HEK293 (cell line): Measurements from ENCODE around the gene VASP.

ENCODE experiments used
- GLIS1 ChIP-seq: fragments of 450-650 bp; formaldehyde crosslinking; IDR thresholded peaks from 2 replicates; pipeline ENCODE4 v1.5.1; 2016; ENCODE audit warnings: missing biosample characterization, missing genetic modification characterization
- KLF16 ChIP-seq: fragments of 450-650 bp; formaldehyde crosslinking; IDR thresholded peaks from 2 replicates; pipeline ENCODE4 v1.5.1; 2017; ENCODE audit warnings: missing biosample characterization, missing genetic modification characterization
- KLF8 ChIP-seq: fragments of 450-650 bp; formaldehyde crosslinking; IDR thresholded peaks from 2 replicates; pipeline ENCODE4 v1.5.1; 2016; ENCODE audit warnings: missing biosample characterization, missing genetic modification characterization
- MEIS1 ChIP-seq: sonication (generic); formaldehyde crosslinking; IDR thresholded peaks from 2 replicates; pipeline ENCODE4 v1.8.1; 2022; ENCODE audit warnings: missing genetic modification reagents, mild to moderate bottlenecking, borderline replicate concordance
- PATZ1 ChIP-seq: fragments of 450-650 bp; formaldehyde crosslinking; IDR thresholded peaks from 2 replicates; pipeline ENCODE4 v1.5.1; 2016; ENCODE audit warnings: missing biosample characterization, missing genetic modification characterization
- PBX3 ChIP-seq: sonication (generic); formaldehyde crosslinking; IDR thresholded peaks from 2 replicates; pipeline ENCODE4 v1.8.1; 2022; ENCODE audit warnings: mild to moderate bottlenecking, moderate library complexity, missing genetic modification reagents
- PRDM10 ChIP-seq: fragments of 450-650 bp; formaldehyde crosslinking; IDR thresholded peaks from 2 replicates; pipeline ENCODE4 v1.5.1; 2016; ENCODE audit warnings: missing biosample characterization, missing genetic modification characterization
- SALL2 ChIP-seq: fragments of 450-650 bp; formaldehyde crosslinking; IDR thresholded peaks from 2 replicates; pipeline ENCODE4 v1.5.0; 2017; ENCODE audit warnings: missing biosample characterization, mild to moderate bottlenecking, missing genetic modification characterization, borderline replicate concordance
- YY1 ChIP-seq: fragments of 450-650 bp; formaldehyde crosslinking; IDR thresholded peaks from 2 replicates; pipeline ENCODE4 v1.5.1; 2018; ENCODE audit warnings: missing biosample characterization, missing genetic modification characterization
- ZBTB11 ChIP-seq: fragments of 450-650 bp; formaldehyde crosslinking; conservative IDR thresholded peaks from 2 replicates; pipeline ENCODE4 v1.5.1; 2016; ENCODE audit warnings: low read depth, missing biosample characterization, missing genetic modification characterization
- ZIC2 ChIP-seq: fragments of 450-650 bp; formaldehyde crosslinking; IDR thresholded peaks from 2 replicates; pipeline ENCODE4 v1.5.1; 2016; ENCODE audit warnings: missing biosample characterization, missing genetic modification characterization
- ZNF133 ChIP-seq: fragments of 450-650 bp; formaldehyde crosslinking; IDR thresholded peaks from 2 replicates; pipeline ENCODE4 v1.5.1; 2016; ENCODE audit warnings: missing biosample characterization, missing genetic modification characterization
- ZNF174 ChIP-seq: fragments of 450-650 bp; formaldehyde crosslinking; IDR thresholded peaks from 2 replicates; pipeline ENCODE4 v1.5.0; 2017; ENCODE audit warnings: missing biosample characterization, mild to moderate bottlenecking, missing genetic modification characterization
- ZNF2 ChIP-seq: fragments of 450-650 bp; formaldehyde crosslinking; IDR thresholded peaks from 2 replicates; pipeline ENCODE4 v1.5.1; 2016; ENCODE audit warnings: missing biosample characterization, missing genetic modification characterization
- ZNF280C ChIP-seq: fragments of 450-650 bp; formaldehyde crosslinking; IDR thresholded peaks from 2 replicates; pipeline ENCODE4 v1.5.1; 2016; ENCODE audit warnings: missing biosample characterization, missing genetic modification characterization
- ZNF292 ChIP-seq: fragments of 450-650 bp; formaldehyde crosslinking; IDR thresholded peaks from 2 replicates; pipeline ENCODE4 v1.5.1; 2016; ENCODE audit warnings: low read depth, missing biosample characterization, missing genetic modification characterization, borderline replicate concordance
- ZNF324 ChIP-seq: fragments of 450-650 bp; formaldehyde crosslinking; IDR thresholded peaks from 2 replicates; pipeline ENCODE4 v1.5.1; 2016; ENCODE audit warnings: missing biosample characterization, missing genetic modification characterization
- ZNF426 ChIP-seq: fragments of 450-650 bp; formaldehyde crosslinking; IDR thresholded peaks from 2 replicates; pipeline ENCODE4 v1.5.1; 2017; ENCODE audit warnings: missing biosample characterization, missing genetic modification characterization, mild to moderate bottlenecking, inconsistent platforms, moderate library complexity
- ZNF501 ChIP-seq: fragments of 450-650 bp; formaldehyde crosslinking; IDR thresholded peaks from 2 replicates; pipeline ENCODE4 v1.5.1; 2016; ENCODE audit warnings: missing biosample characterization, missing genetic modification characterization
- ZNF561 ChIP-seq: fragments of 450-650 bp; IDR thresholded peaks from 2 replicates; pipeline ENCODE4 v1.5.1; 2018; ENCODE audit warnings: missing biosample characterization, missing genetic modification characterization, borderline replicate concordance
- ZNF596 ChIP-seq: fragments of 450-650 bp; IDR thresholded peaks from 2 replicates; pipeline ENCODE4 v1.5.0; 2018; ENCODE audit warnings: missing biosample characterization, mild to moderate bottlenecking, missing genetic modification characterization, moderate library complexity
- ZNF639 ChIP-seq: fragments of 450-650 bp; formaldehyde crosslinking; IDR thresholded peaks from 2 replicates; pipeline ENCODE4 v1.5.1; 2016; ENCODE audit warnings: missing biosample characterization, missing genetic modification characterization
- ZNF664 ChIP-seq: fragments of 450-650 bp; formaldehyde crosslinking; IDR thresholded peaks from 2 replicates; pipeline ENCODE4 v1.5.1; 2016; ENCODE audit warnings: missing biosample characterization, missing genetic modification characterization
- ZSCAN5A ChIP-seq: fragments of 450-650 bp; formaldehyde crosslinking; IDR thresholded peaks from 2 replicates; pipeline ENCODE4 v1.5.1; 2016; ENCODE audit warnings: missing biosample characterization, missing genetic modification characterization

The VASP gene

GRCh38 chr19:45467456-45468158 lies 39.7 kb upstream of the VASP start, which contains the start of gene FOSB (continued):
- no peak for TF ChIP-seq YY1 (tag by site-specific recombination)
- peak; percentile 95 for TF ChIP-seq KLF16
- no peak for TF ChIP-seq ZNF501
- TF ChIP-seq ZNF639 (tag by site-specific recombination): no peak
- no peak for TF ChIP-seq ZNF292 (tag by site-specific recombination)
- no peak for TF ChIP-seq ZNF426 (tag by site-specific recombination)
- no peak for TF ChIP-seq ZNF664 (tag by site-specific recombination)
- no peak for TF ChIP-seq MEIS1 (CRISPR knock-in tag)
- TF ChIP-seq ZIC2: no peak
- peak; percentile 61 for TF ChIP-seq PATZ1
- TF ChIP-seq ZNF174: no peak
- TF ChIP-seq GLIS1: peak; percentile 34
- no peak for TF ChIP-seq ZBTB11 (tag by site-specific recombination)
- TF ChIP-seq SALL2 (tag by site-specific recombination): no peak
- no peak for TF ChIP-seq ZSCAN5A (tag by site-specific recombination)
- TF ChIP-seq KLF8 (tag by site-specific recombination): peak; percentile 77
- TF ChIP-seq ZNF596 (tag by site-specific recombination): peak; percentile 5; the same call in 1 of the 2 replicates
- no peak for TF ChIP-seq ZNF280C (tag by site-specific recombination)
- no peak for TF ChIP-seq ZNF2 (tag by site-specific recombination)
- TF ChIP-seq ZNF133: no peak
- peak; percentile 25; the same call in 1 of the 2 replicates for TF ChIP-seq ZNF561
- TF ChIP-seq PRDM10: 0 out of 2 replicates have a peak, but pooled peaks have one; percentile 19
- TF ChIP-seq ZNF324 (tag by site-specific recombination): no peak; the same call in 1 of the 2 replicates
- no peak for TF ChIP-seq PBX3 (CRISPR knock-in tag)
